ENCODE data around the gene ELAC2.

Gene ELAC2

GRCh38 chr17:13017655-13018459 lies at the start of gene ELAC2:
TSS of gene ELAC2 (minus strand) at chr17:13018027. CDS start at chr17:13017947, 80 bp downstream.
- Histone ChIP-seq H3K4me1 (ENCODE audit: insufficient read depth, low read length) (no peaks in the 10 kb centered on the region), H3K9ac (ENCODE audit: low read depth, low read length) (peak within 1 kb of the TSS; percentile 94), H3K36me3 (ENCODE audit: insufficient read depth, low read length) (peaks cover 27% of the 10 kb centered on the region), H3K9me3 (ENCODE audit: control insufficient read depth, insufficient read depth, low read length) (no peaks in the 10 kb centered on the region)

- H3K36me3 ChIP-seq (ENCODE audit: insufficient read depth, low read length), result no peaks in the 10 kb centered on the region
- H3K9ac ChIP-seq (ENCODE audit: low read depth, low read length), result no peak overlapping the region
- 0 out of 2 replicates have a peak, but pooled peaks cover 5% of the 10 kb centered on the region for H3K9me3 ChIP-seq (ENCODE audit: control insufficient read depth, insufficient read depth, low read length)
- no peaks in the 10 kb centered on the region for H3K4me1 ChIP-seq (ENCODE audit: insufficient read depth, low read length)
Measured at GRCh38 chr17:13065032-13065431, 47.2 kb upstream of the ELAC2 start.

- H3K4me1 ChIP-seq (ENCODE audit: insufficient read depth, low read length), result no peaks in the 10 kb centered on the region
- H3K36me3 ChIP-seq (ENCODE audit: insufficient read depth, low read length), result no peaks in the 10 kb centered on the region
- H3K9me3 ChIP-seq (ENCODE audit: control insufficient read depth, insufficient read depth, low read length), result no peaks in the 10 kb centered on the region
- H3K9ac ChIP-seq (ENCODE audit: low read depth, low read length), result no peak overlapping the region
Measured at GRCh38 chr17:13055131-13055530, 37.3 kb upstream of the ELAC2 start.

GRCh38 chr17:13054666-13055065 lies 36.8 kb upstream of the ELAC2 start:
- Histone ChIP-seq H3K4me1 (ENCODE audit: insufficient read depth, low read length) (no peaks in the 10 kb centered on the region), H3K9me3 (ENCODE audit: control insufficient read depth, insufficient read depth, low read length) (no peaks in the 10 kb centered on the region), H3K36me3 (ENCODE audit: insufficient read depth, low read length) (no peaks in the 10 kb centered on the region), H3K9ac (ENCODE audit: low read depth, low read length) (no peak overlapping the region)

GRCh38 chr17:13051915-13052314 lies 34.1 kb upstream of the ELAC2 start:
- Histone ChIP-seq H3K9me3 (ENCODE audit: control insufficient read depth, insufficient read depth, low read length) (no peaks in the 10 kb centered on the region), H3K4me1 (ENCODE audit: insufficient read depth, low read length) (no peaks in the 10 kb centered on the region), H3K9ac (ENCODE audit: low read depth, low read length) (no peak overlapping the region), H3K36me3 (ENCODE audit: insufficient read depth, low read length) (no peaks in the 10 kb centered on the region)

- Histone ChIP-seq H3K9ac (ENCODE audit: low read depth, low read length) (no peak overlapping the region), H3K4me1 (ENCODE audit: insufficient read depth, low read length) (no peaks in the 10 kb centered on the region)
Measured at GRCh38 chr17:13047011-13047606, 29.3 kb upstream of the ELAC2 start.

GRCh38 chr17:13046361-13046760 lies 28.5 kb upstream of the ELAC2 start:
- Histone ChIP-seq H3K9me3 (ENCODE audit: control insufficient read depth, insufficient read depth, low read length) (no peaks in the 10 kb centered on the region), H3K9ac (ENCODE audit: low read depth, low read length) (no peak overlapping the region), H3K4me1 (ENCODE audit: insufficient read depth, low read length) (no peaks in the 10 kb centered on the region), H3K36me3 (ENCODE audit: insufficient read depth, low read length) (no peaks in the 10 kb centered on the region)

More at GRCh38 chr17:13047011-13047606, 29.3 kb upstream of the ELAC2 start:
- no peaks in the 10 kb centered on the region for H3K36me3 ChIP-seq (ENCODE audit: insufficient read depth, low read length)
- no peaks in the 10 kb centered on the region for H3K9me3 ChIP-seq (ENCODE audit: control insufficient read depth, insufficient read depth, low read length)

- no peaks in the 10 kb centered on the region for H3K4me1 ChIP-seq (ENCODE audit: insufficient read depth, low read length)
- no peak overlapping the region for H3K9ac ChIP-seq (ENCODE audit: low read depth, low read length)
- no peaks in the 10 kb centered on the region for H3K36me3 ChIP-seq (ENCODE audit: insufficient read depth, low read length)
- H3K9me3 ChIP-seq (ENCODE audit: control insufficient read depth, insufficient read depth, low read length), result no peaks in the 10 kb centered on the region
Measured at GRCh38 chr17:13044572-13045065, 26.8 kb upstream of the ELAC2 start.

GRCh38 chr17:13038931-13039665 lies 21.3 kb upstream of the ELAC2 start:
- H3K36me3 ChIP-seq (ENCODE audit: insufficient read depth, low read length), result no peaks in the 10 kb centered on the region
- H3K9me3 ChIP-seq (ENCODE audit: control insufficient read depth, insufficient read depth, low read length), result no peaks in the 10 kb centered on the region
- H3K9ac ChIP-seq (ENCODE audit: low read depth, low read length), result no peak overlapping the region
- no peaks in the 10 kb centered on the region for H3K4me1 ChIP-seq (ENCODE audit: insufficient read depth, low read length)

GRCh38 chr17:13036751-13037150 lies 18.9 kb upstream of the ELAC2 start:
- Histone ChIP-seq H3K9ac (ENCODE audit: low read depth, low read length) (no peak overlapping the region), H3K4me1 (ENCODE audit: insufficient read depth, low read length) (no peaks in the 10 kb centered on the region), H3K36me3 (ENCODE audit: insufficient read depth, low read length) (no peaks in the 10 kb centered on the region), H3K9me3 (ENCODE audit: control insufficient read depth, insufficient read depth, low read length) (no peaks in the 10 kb centered on the region)

- Histone ChIP-seq H3K4me1 (ENCODE audit: insufficient read depth, low read length) (no peaks in the 10 kb centered on the region), H3K9me3 (ENCODE audit: control insufficient read depth, insufficient read depth, low read length) (no peaks in the 10 kb centered on the region), H3K36me3 (ENCODE audit: insufficient read depth, low read length) (no peaks in the 10 kb centered on the region), H3K9ac (ENCODE audit: low read depth, low read length) (no peak overlapping the region)
Measured at GRCh38 chr17:13035420-13035819, 17.6 kb upstream of the ELAC2 start.

GRCh38 chr17:13031718-13032350 lies 14.0 kb upstream of the ELAC2 start:
- Histone ChIP-seq H3K4me1 (ENCODE audit: insufficient read depth, low read length) (no peaks in the 10 kb centered on the region), H3K36me3 (ENCODE audit: insufficient read depth, low read length) (no peaks in the 10 kb centered on the region), H3K9ac (ENCODE audit: low read depth, low read length) (no peak overlapping the region), H3K9me3 (ENCODE audit: control insufficient read depth, insufficient read depth, low read length) (no peaks in the 10 kb centered on the region)

- no peak overlapping the region for H3K9ac ChIP-seq (ENCODE audit: low read depth, low read length)
- no peaks in the 10 kb centered on the region for H3K4me1 ChIP-seq (ENCODE audit: insufficient read depth, low read length)
- H3K9me3 ChIP-seq (ENCODE audit: control insufficient read depth, insufficient read depth, low read length), result no peaks in the 10 kb centered on the region
- no peaks in the 10 kb centered on the region for H3K36me3 ChIP-seq (ENCODE audit: insufficient read depth, low read length)
Measured at GRCh38 chr17:13030459-13031300, 12.9 kb upstream of the ELAC2 start.

Measured in ES-I3 (cell line).